ENCODE measurements around the gene CCDC194. TPM values are rescaled to one million over a fixed set of nuclear protein-coding genes. Genes with fewer than 3 reads are reported as not detected.

Gene CCDC194
- polyA plus RNA-seq, 1 experiment = not detected

GRCh38 chr19:17405250-17406045 lies 11.5 kb upstream of the CCDC194 start, which contains the start of gene BST2:
TSS of gene BST2 (minus strand) at chr19:17405630. CDS start at chr19:17405575, 55 bp downstream.
- DNase-seq (ENCODE audit: low read depth) = no peak
- no peak within 1 kb of the TSS for H3K4me3 ChIP-seq (ENCODE audit: low read depth, low read length)
- H3K27me3 ChIP-seq (ENCODE audit: control insufficient read depth, insufficient read depth, low read length) = no peaks in the 10 kb centered on the region
- ChIA-PET POLR2A (interaction anchor here (0.6 kb wide), 1 partner anchor 103 kb away, joined by 3 read pairs; no protein-coding TSS in a partner anchor), CTCF (interaction anchor here (0.5 to 1.9 kb wide), 7 partner anchors 10 to 333 kb away, joined by 3 to 6 read pairs (median 4); no protein-coding TSS in a partner anchor)
- no peaks in the 10 kb centered on the region for H3K36me3 ChIP-seq (ENCODE audit: control insufficient read depth, insufficient read depth, low read length)
- TF ChIP-seq, protein P1, sequence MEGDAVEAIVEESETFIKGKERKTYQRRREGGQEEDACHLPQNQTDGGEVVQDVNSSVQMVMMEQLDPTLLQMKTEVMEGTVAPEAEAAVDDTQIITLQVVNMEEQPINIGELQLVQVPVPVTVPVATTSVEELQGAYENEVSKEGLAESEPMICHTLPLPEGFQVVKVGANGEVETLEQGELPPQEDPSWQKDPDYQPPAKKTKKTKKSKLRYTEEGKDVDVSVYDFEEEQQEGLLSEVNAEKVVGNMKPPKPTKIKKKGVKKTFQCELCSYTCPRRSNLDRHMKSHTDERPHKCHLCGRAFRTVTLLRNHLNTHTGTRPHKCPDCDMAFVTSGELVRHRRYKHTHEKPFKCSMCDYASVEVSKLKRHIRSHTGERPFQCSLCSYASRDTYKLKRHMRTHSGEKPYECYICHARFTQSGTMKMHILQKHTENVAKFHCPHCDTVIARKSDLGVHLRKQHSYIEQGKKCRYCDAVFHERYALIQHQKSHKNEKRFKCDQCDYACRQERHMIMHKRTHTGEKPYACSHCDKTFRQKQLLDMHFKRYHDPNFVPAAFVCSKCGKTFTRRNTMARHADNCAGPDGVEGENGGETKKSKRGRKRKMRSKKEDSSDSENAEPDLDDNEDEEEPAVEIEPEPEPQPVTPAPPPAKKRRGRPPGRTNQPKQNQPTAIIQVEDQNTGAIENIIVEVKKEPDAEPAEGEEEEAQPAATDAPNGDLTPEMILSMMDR (IDR thresholded peaks at IDR 0.05; ENCODE audit: insufficient read depth, low read depth, low read length) = no peak

DNA sequence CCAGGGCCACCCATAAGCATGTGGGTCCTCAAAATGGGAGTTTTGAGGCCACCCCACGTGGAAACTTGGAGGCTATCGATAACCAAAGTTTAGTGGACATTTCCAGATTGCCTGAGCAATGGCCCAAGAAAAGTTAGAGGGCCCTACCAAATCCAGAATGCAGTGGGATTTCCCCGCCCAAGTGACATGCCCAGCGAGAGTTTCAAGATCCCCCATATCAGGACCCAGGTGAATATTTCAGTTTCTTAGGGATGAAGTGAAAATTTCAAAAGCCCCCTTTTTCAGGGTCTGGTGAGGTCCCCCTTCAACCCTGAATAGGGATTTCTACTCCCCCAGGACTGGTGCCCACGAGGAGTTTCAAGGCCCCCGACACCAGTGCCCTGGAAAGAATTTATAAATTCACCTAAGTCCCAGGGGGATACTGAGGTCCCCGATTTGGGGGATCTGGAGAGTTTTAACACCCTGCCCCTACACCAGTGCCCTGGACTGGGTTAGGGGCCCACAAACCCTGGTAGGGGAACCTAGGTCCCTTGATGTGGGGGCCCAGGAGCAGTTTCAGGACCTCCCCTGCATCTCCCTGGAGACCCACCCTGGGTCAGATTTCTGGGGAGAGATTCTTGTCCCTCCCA lies 10.7 kb upstream of the CCDC194 start:
- DNase-seq (ENCODE audit: low read depth) = no peak
- TF ChIP-seq, protein P1 (IDR thresholded peaks at IDR 0.05; ENCODE audit: insufficient read depth, low read depth, low read length) = no peak
- H3K4me3 ChIP-seq (ENCODE audit: low read depth, low read length) = no peak overlapping the region
- ChIA-PET CTCF (interaction anchor here (0.5 to 1.9 kb wide), 8 partner anchors 9 to 334 kb away, joined by 3 to 6 read pairs (median 4); no protein-coding TSS in a partner anchor), POLR2A (interaction anchor here (0.6 kb wide), 1 partner anchor 102 kb away, joined by 3 read pairs; no protein-coding TSS in a partner anchor)
- no peaks in the 10 kb centered on the region for H3K27me3 ChIP-seq (ENCODE audit: control insufficient read depth, insufficient read depth, low read length)
- no peaks in the 10 kb centered on the region for H3K36me3 ChIP-seq (ENCODE audit: control insufficient read depth, insufficient read depth, low read length)

GRCh38 chr19:17404015-17404414 lies 10.0 kb upstream of the CCDC194 start:
- no peaks in the 10 kb centered on the region for H3K36me3 ChIP-seq (ENCODE audit: control insufficient read depth, insufficient read depth, low read length)
- DNase-seq (ENCODE audit: low read depth) = no peak
- POLR2A ChIA-PET = no interaction called here
- H3K27me3 ChIP-seq (ENCODE audit: control insufficient read depth, insufficient read depth, low read length) = no peaks in the 10 kb centered on the region
- CTCF ChIA-PET = interaction anchor here (0.8 to 1.4 kb wide), 2 partner anchors 18 to 50 kb away, joined by 3 to 4 read pairs; no protein-coding TSS in a partner anchor
- no peak overlapping the region for H3K4me3 ChIP-seq (ENCODE audit: low read depth, low read length)
- TF ChIP-seq, protein P1 (IDR thresholded peaks at IDR 0.05; ENCODE audit: insufficient read depth, low read depth, low read length) = no peak

DNA sequence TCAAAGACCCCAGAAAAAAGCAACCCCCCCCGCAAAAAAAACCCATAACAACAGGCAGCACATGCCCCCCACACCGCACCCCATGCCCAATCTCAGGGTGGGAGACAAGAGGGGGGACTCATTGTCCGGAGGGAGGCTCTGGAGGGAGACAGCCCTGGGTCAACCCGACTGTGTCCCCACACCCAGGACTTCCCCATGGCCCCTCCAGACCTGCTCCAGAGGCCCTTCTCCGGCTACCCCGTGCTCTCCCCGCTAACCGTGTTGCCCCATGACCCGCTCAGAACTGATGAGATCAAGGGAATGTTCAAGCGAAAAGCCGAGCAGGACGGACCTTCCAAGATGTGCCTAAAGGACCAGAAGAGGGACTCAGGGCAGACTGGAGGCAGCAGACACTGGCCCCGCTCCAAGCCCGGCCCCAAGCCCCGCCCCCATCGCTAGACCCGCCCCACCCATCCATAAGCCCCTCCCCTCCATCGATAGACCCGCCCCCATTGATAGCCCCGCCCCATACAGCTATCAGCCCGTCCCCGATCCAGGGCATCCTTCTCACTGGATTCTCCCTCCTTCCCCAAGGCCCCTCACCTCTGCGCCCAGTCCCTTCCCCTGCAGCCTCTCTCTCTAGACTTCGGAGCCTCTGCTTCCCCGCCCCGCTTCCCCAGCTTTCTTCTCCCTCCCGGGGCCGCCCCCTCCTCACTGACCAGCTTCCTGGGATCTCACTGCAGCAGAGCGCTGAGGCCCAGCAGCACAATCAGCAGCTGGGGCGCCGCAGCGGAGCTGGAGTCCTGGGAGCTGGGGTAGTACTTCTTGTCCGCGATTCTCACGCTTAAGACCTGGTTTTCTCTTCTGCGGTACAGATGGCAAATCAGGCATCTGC lies 9.2 kb upstream of the CCDC194 start:
- TF ChIP-seq, protein P1 (IDR thresholded peaks at IDR 0.05; ENCODE audit: insufficient read depth, low read depth, low read length) = no peak
- CTCF ChIA-PET = interaction anchor here (1.2 to 1.4 kb wide), 2 partner anchors 18 to 51 kb away, joined by 3 to 4 read pairs; no protein-coding TSS in a partner anchor
- no peaks in the 10 kb centered on the region for H3K27me3 ChIP-seq (ENCODE audit: control insufficient read depth, insufficient read depth, low read length)
- H3K4me3 ChIP-seq (ENCODE audit: low read depth, low read length) = no peak overlapping the region
- no peak for DNase-seq (ENCODE audit: low read depth)
- no peaks in the 10 kb centered on the region for H3K36me3 ChIP-seq (ENCODE audit: control insufficient read depth, insufficient read depth, low read length)
- POLR2A ChIA-PET = no interaction called here
